Mesodermal cell (in vitro differentiated cells): ENCODE results near the gene MRPS2.

Source experiments
- H3K27ac ChIP-seq: 2 replicates; pipeline ENCODE4 v1.7.0; 2013; ENCODE audit warnings: mild to moderate bottlenecking, low read depth, low read length, moderate library complexity; ENCODE audit not compliant: severe bottlenecking
- H3K36me3 ChIP-seq: 2 replicates; pipeline ENCODE4 v1.7.1; 2013; ENCODE audit warnings: mild to moderate bottlenecking, low read length, moderate library complexity; ENCODE audit not compliant: control insufficient read depth, insufficient read depth
- H3K4me1 ChIP-seq: one replicate; pipeline ENCODE4 v1.7.1; 2013; ENCODE audit warnings: mild to moderate bottlenecking, low read length; ENCODE audit not compliant: insufficient read depth, control insufficient read depth, poor library complexity, severe bottlenecking
- H3K4me3 ChIP-seq: 2 replicates; pipeline ENCODE4 v1.7.0; 2013; ENCODE audit warnings: low read length, control low read depth, mild to moderate bottlenecking; ENCODE audit not compliant: insufficient read depth, poor library complexity, severe bottlenecking; ENCODE audit errors: extremely low read depth
- H3K9me3 ChIP-seq: 2 replicates; pipeline ENCODE4 v1.7.1; 2013; ENCODE audit warnings: mild to moderate bottlenecking, low read length, moderate library complexity; ENCODE audit not compliant: control insufficient read depth
- WGBS, 2 experiments: methylation state at CpG; one replicate each; pipeline ENCODE4 v1.1.5; 2013; ENCODE audit warnings: missing lambda C conversion rate in 2 of 2; ENCODE audit not compliant: insufficient coverage in 2 of 2; 5-methylcytosine and 5-hydroxymethylcytosine counted together

Gene MRPS2

GRCh38 chr9:135502168-135502872, 1.8 kb downstream of the MRPS2 start:
- H3K36me3 ChIP-seq, result peaks cover 39% of the 10 kb centered on the region
- no peak overlapping the region for H3K27ac ChIP-seq
- H3K9me3 ChIP-seq, result no peaks in the 10 kb centered on the region
- 94 to 99% methylated on average over 15 of the region's 15 CpGs for WGBS, 2 experiments
- peaks cover 8% of the 10 kb centered on the region for H3K4me1 ChIP-seq
- H3K4me3 ChIP-seq, result peak overlapping the region; percentile 89

GRCh38 chr9:135502873-135503321, 2.4 kb downstream of the MRPS2 start:
- Histone ChIP-seq H3K4me3 (no peak overlapping the region), H3K36me3 (peaks cover 39% of the 10 kb centered on the region), H3K9me3 (no peaks in the 10 kb centered on the region), H3K4me1 (peaks cover 8% of the 10 kb centered on the region), H3K27ac (no peak overlapping the region)
- WGBS, 2 experiments, result 94 to 97% methylated on average over 16 of the region's 16 CpGs

GRCh38 chr9:135503371-135504261, 3.1 kb downstream of the MRPS2 start:
- WGBS, 2 experiments, result 94 to 98% methylated on average over 39 of the region's 41 CpGs
- no peak overlapping the region for H3K4me3 ChIP-seq

GRCh38 chr9:135504262-135505243, 4.1 kb downstream of the MRPS2 start:
- no peak overlapping the region for H3K4me3 ChIP-seq
- peaks cover 4% of the 10 kb centered on the region for H3K4me1 ChIP-seq
- H3K9me3 ChIP-seq, result no peaks in the 10 kb centered on the region
- H3K36me3 ChIP-seq, result peaks cover 39% of the 10 kb centered on the region
- H3K27ac ChIP-seq, result no peak overlapping the region
- 79 to 80% methylated on average over 17 to 18 of the region's 21 CpGs for WGBS, 2 experiments

More at GRCh38 chr9:135503371-135504261, 3.1 kb downstream of the MRPS2 start:
- Histone ChIP-seq H3K9me3 (no peaks in the 10 kb centered on the region), H3K27ac (no peak overlapping the region), H3K4me1 (peaks cover 8% of the 10 kb centered on the region), H3K36me3 (peaks cover 39% of the 10 kb centered on the region)

GRCh38 chr9:135505406-135506187, 5.1 kb downstream of the MRPS2 start:
- peaks cover 4% of the 10 kb centered on the region for H3K4me1 ChIP-seq
- H3K9me3 ChIP-seq, result no peaks in the 10 kb centered on the region
- peak overlapping the region; percentile 5 for H3K27ac ChIP-seq
- peaks cover 39% of the 10 kb centered on the region for H3K36me3 ChIP-seq
- H3K4me3 ChIP-seq, result no peak overlapping the region
- 94 to 97% methylated on average over 18 to 19 of the region's 24 CpGs for WGBS, 2 experiments

GRCh38 chr9:135506327-135507103, 6.0 kb downstream of the MRPS2 start:
- H3K27ac ChIP-seq, result peak overlapping the region; percentile 23
- WGBS, 2 experiments, result 66 to 82% methylated on average over 12 to 14 of the region's 14 CpGs

GRCh38 chr9:135507104-135508035, 6.9 kb downstream of the MRPS2 start:
- Histone ChIP-seq H3K4me3 (no peak overlapping the region), H3K4me1 (peaks cover 4% of the 10 kb centered on the region), H3K36me3 (peaks cover 30% of the 10 kb centered on the region), H3K9me3 (no peaks in the 10 kb centered on the region), H3K27ac (no peak overlapping the region)
- 89 to 91% methylated on average over 13 to 19 of the region's 23 CpGs for WGBS, 2 experiments

More at GRCh38 chr9:135506327-135507103, 6.0 kb downstream of the MRPS2 start:
- H3K36me3 ChIP-seq, result peaks cover 38% of the 10 kb centered on the region
- H3K9me3 ChIP-seq, result no peaks in the 10 kb centered on the region
- H3K4me3 ChIP-seq, result no peak overlapping the region
- H3K4me1 ChIP-seq, result peaks cover 4% of the 10 kb centered on the region

- H3K36me3 ChIP-seq, result peaks cover 20% of the 10 kb centered on the region
- no peak overlapping the region for H3K4me3 ChIP-seq
- no peak overlapping the region for H3K27ac ChIP-seq
- H3K4me1 ChIP-seq, result peaks cover 4% of the 10 kb centered on the region
- H3K9me3 ChIP-seq, result no peaks in the 10 kb centered on the region
- WGBS, 2 experiments, result 92 to 97% methylated on average over 8 to 9 of the region's 9 CpGs
Observed at GRCh38 chr9:135508211-135508820, 7.8 kb downstream of the MRPS2 start.
